Neural cell (in vitro differentiated cells): ENCODE measurements around the gene SIX6. TPM values are rescaled to one million over a fixed set of nuclear protein-coding genes. Genes with fewer than 3 reads are reported as not detected.

Experiments used
- H2AFZ ChIP-seq: fragments of 200-600, 300-800 bp; sonication (generic), shearing (Covaris generic); 2 replicates; pipeline ENCODE4 v1.6.0; 2014; ENCODE audit warnings: low read depth, mild to moderate bottlenecking, antibody characterized with exemption, low read length, moderate library complexity
- H3F3A ChIP-seq: fragments of 200-600 bp; shearing (Covaris generic); 2 replicates; pipeline ENCODE4 v1.6.1; 2016; ENCODE audit warnings: mild to moderate bottlenecking, moderate library complexity, mixed read lengths, antibody characterized with exemption, low read length; ENCODE audit not compliant: insufficient read depth, poor library complexity, severe bottlenecking
- H3K27ac ChIP-seq: fragments of 200-600, 300-800 bp; sonication (generic), shearing (Covaris generic); 2 replicates; pipeline ENCODE4 v1.5.1; 2014; ENCODE audit warnings: mild to moderate bottlenecking, low read length, moderate library complexity
- H3K27me3 ChIP-seq: fragments of 300-800, 200-600 bp; sonication (generic), shearing (Covaris generic); 2 replicates; pipeline ENCODE4 v1.6.0; 2014; ENCODE audit warnings: mild to moderate bottlenecking, low read depth, low read length, moderate library complexity; ENCODE audit not compliant: insufficient read depth
- H3K36me3 ChIP-seq: fragments of 300-800, 200-600 bp; sonication (generic), shearing (Covaris generic); 2 replicates; pipeline ENCODE4 v1.5.1; 2014; ENCODE audit warnings: mild to moderate bottlenecking, antibody characterized with exemption, low read length, moderate library complexity; ENCODE audit not compliant: insufficient read depth
- H3K4me2 ChIP-seq: fragments of 300-800, 200-600 bp; sonication (generic), shearing (Covaris generic); 2 replicates; pipeline ENCODE4 v1.6.0; 2014; ENCODE audit warnings: mild to moderate bottlenecking, low read length
- H3K4me3 ChIP-seq: fragments of 300-800, 200-600 bp; sonication (generic), shearing (Covaris generic); 2 replicates; pipeline ENCODE4 v1.5.1; 2014; ENCODE audit warnings: mild to moderate bottlenecking, low read length, moderate library complexity
- H3K79me2 ChIP-seq: fragments of 200-600 bp; shearing (Covaris generic); replicated peaks from 2 replicates; pipeline ENCODE4 v1.6.0; 2014; ENCODE audit warnings: mild to moderate bottlenecking, low read length, moderate library complexity; ENCODE audit not compliant: insufficient read depth
- H3K9ac ChIP-seq: fragments of 300-800, 200-600 bp; sonication (generic), shearing (Covaris generic); 2 replicates; pipeline ENCODE4 v1.6.1; 2016; ENCODE audit warnings: mild to moderate bottlenecking, low read length, mixed read lengths
- H3K9me2 ChIP-seq: fragments of 200-600 bp; shearing (Covaris generic); 2 replicates; pipeline ENCODE4 v1.6.1; 2016; ENCODE audit warnings: mild to moderate bottlenecking, low read length, mixed read lengths; ENCODE audit not compliant: insufficient read depth
- H3K9me3 ChIP-seq: fragments of 200-600, 300-800 bp; sonication (generic), shearing (Covaris generic); 2 replicates; pipeline ENCODE4 v1.6.1; 2016; ENCODE audit warnings: mild to moderate bottlenecking, mixed run types, low read length, moderate library complexity, mixed read lengths
- H4K20me1 ChIP-seq: fragments of 200-600 bp; shearing (Covaris generic); 2 replicates; pipeline ENCODE4 v1.6.1; 2016; ENCODE audit warnings: mild to moderate bottlenecking, mixed run types; ENCODE audit not compliant: insufficient read depth
- EP300 ChIP-seq: fragments of 450-650 bp; conservative IDR thresholded peaks from 2 replicates; pipeline ENCODE4 v1.6.1; 2014; ENCODE audit warnings: antibody characterized with exemption, mild to moderate bottlenecking, moderate library complexity; ENCODE audit not compliant: poor library complexity, severe bottlenecking
- EZH2 ChIP-seq: fragments of 200-600, 300-800 bp; shearing (Covaris generic), sonication (generic); IDR thresholded peaks from 2 replicates; pipeline ENCODE4 v1.6.1; 2014; ENCODE audit warnings: antibody characterized with exemption, low read length, borderline replicate concordance, mild to moderate bottlenecking; ENCODE audit not compliant: insufficient read depth, poor library complexity, severe bottlenecking
- MXI1 ChIP-seq: fragments of 450-650 bp; conservative IDR thresholded peaks from 2 replicates; pipeline ENCODE4 v1.6.1; 2014; ENCODE audit warnings: antibody characterized with exemption, mild to moderate bottlenecking; ENCODE audit not compliant: poor library complexity, severe bottlenecking
- POLR2AphosphoS5 ChIP-seq: IDR thresholded peaks from 2 replicates; pipeline ENCODE4 v1.6.1; 2012
- RAD21 ChIP-seq: fragments of 450-650 bp; conservative IDR thresholded peaks from 2 replicates; pipeline ENCODE4 v1.6.1; 2014; ENCODE audit warnings: antibody characterized with exemption, mild to moderate bottlenecking, moderate library complexity
- SMC3 ChIP-seq: fragments of 450-650 bp; conservative IDR thresholded peaks from 2 replicates; pipeline ENCODE4 v1.6.1; 2014; ENCODE audit warnings: antibody characterized with exemption, mild to moderate bottlenecking, moderate library complexity; ENCODE audit not compliant: poor library complexity
- TAF1 ChIP-seq: IDR thresholded peaks from 2 replicates; pipeline ENCODE4 v1.6.1; 2012; ENCODE audit warnings: low read depth
- polyA plus RNA-seq: library from polyadenylated mRNA; depleted of rRNA; stranded (reverse); fragments of >200 nt; gene quantifications from 2 replicates; pipeline ENCODE4 v1.2.3, GENCODE V29; 2014
- TF ChIP-seq, protein P1 (sequence below): IDR thresholded peaks from 2 replicates; pipeline ENCODE4 v1.6.1; 2012; ENCODE audit warnings: borderline replicate concordance
- TF ChIP-seq, protein P2 (sequence below): fragments of 450-650 bp; IDR thresholded peaks from 2 replicates; pipeline ENCODE4 v1.5.1; 2014; ENCODE audit warnings: antibody characterized with exemption, mild to moderate bottlenecking, moderate library complexity; ENCODE audit not compliant: poor library complexity, severe bottlenecking

SIX6 gene
- polyA plus RNA-seq, 1 donor from 2014 or later: not detected

GRCh38 chr14:60506010-60506409 lies 2.9 kb upstream of the SIX6 start:
- no peak overlapping the region for H2AFZ ChIP-seq
- H3K9me2 ChIP-seq: no peaks in the 10 kb centered on the region
- H3K27ac ChIP-seq: no peak overlapping the region
- H3K79me2 ChIP-seq: no peaks in the 10 kb centered on the region
- H3F3A ChIP-seq: no peaks in the 10 kb centered on the region
- TF ChIP-seq POLR2AphosphoS5 (no peak), EZH2 (no peak), SMC3 (no peak), EP300 (no peak), RAD21 (no peak), MXI1 (no peak), TAF1 (no peak)
- TF ChIP-seq, protein P1, sequence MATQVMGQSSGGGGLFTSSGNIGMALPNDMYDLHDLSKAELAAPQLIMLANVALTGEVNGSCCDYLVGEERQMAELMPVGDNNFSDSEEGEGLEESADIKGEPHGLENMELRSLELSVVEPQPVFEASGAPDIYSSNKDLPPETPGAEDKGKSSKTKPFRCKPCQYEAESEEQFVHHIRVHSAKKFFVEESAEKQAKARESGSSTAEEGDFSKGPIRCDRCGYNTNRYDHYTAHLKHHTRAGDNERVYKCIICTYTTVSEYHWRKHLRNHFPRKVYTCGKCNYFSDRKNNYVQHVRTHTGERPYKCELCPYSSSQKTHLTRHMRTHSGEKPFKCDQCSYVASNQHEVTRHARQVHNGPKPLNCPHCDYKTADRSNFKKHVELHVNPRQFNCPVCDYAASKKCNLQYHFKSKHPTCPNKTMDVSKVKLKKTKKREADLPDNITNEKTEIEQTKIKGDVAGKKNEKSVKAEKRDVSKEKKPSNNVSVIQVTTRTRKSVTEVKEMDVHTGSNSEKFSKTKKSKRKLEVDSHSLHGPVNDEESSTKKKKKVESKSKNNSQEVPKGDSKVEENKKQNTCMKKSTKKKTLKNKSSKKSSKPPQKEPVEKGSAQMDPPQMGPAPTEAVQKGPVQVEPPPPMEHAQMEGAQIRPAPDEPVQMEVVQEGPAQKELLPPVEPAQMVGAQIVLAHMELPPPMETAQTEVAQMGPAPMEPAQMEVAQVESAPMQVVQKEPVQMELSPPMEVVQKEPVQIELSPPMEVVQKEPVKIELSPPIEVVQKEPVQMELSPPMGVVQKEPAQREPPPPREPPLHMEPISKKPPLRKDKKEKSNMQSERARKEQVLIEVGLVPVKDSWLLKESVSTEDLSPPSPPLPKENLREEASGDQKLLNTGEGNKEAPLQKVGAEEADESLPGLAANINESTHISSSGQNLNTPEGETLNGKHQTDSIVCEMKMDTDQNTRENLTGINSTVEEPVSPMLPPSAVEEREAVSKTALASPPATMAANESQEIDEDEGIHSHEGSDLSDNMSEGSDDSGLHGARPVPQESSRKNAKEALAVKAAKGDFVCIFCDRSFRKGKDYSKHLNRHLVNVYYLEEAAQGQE: no peak
- TF ChIP-seq, protein P2, sequence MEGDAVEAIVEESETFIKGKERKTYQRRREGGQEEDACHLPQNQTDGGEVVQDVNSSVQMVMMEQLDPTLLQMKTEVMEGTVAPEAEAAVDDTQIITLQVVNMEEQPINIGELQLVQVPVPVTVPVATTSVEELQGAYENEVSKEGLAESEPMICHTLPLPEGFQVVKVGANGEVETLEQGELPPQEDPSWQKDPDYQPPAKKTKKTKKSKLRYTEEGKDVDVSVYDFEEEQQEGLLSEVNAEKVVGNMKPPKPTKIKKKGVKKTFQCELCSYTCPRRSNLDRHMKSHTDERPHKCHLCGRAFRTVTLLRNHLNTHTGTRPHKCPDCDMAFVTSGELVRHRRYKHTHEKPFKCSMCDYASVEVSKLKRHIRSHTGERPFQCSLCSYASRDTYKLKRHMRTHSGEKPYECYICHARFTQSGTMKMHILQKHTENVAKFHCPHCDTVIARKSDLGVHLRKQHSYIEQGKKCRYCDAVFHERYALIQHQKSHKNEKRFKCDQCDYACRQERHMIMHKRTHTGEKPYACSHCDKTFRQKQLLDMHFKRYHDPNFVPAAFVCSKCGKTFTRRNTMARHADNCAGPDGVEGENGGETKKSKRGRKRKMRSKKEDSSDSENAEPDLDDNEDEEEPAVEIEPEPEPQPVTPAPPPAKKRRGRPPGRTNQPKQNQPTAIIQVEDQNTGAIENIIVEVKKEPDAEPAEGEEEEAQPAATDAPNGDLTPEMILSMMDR: no peak
- no peaks in the 10 kb centered on the region for H3K9me3 ChIP-seq
- H3K4me2 ChIP-seq: no peak overlapping the region
- no peaks in the 10 kb centered on the region for H3K36me3 ChIP-seq
- H3K27me3 ChIP-seq: peaks cover 95% of the 10 kb centered on the region
- no peak overlapping the region for H3K4me3 ChIP-seq
- H3K9ac ChIP-seq: no peak overlapping the region
- no peaks in the 10 kb centered on the region for H4K20me1 ChIP-seq

DNA sequence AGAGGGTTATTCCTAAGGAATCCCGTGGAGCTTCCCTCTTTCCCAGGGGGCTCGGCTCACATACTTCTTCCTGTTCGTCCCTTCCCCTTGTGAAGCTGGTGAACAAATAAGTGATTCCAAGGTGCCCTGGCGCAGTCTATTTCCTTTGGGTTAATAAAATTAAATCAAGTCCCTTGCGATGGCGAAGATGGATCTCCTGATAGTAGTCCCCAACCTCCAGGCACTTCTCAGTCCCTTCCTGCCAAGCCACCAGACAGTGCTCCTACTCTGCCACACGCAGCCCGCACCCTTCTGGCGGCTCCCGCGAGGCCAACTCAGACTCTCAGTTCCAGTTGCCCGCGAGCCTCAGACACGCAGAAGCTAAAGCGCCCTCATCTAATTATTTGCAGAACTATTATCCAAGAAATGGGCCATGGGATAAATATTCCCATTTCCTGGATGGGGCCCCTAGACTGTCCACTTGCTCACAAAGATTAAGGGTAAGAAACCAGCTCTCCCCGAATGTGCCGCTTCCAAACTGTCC lies 2.4 kb upstream of the SIX6 start:
- TF ChIP-seq SMC3: no peak
- peak; percentile 46 for TF ChIP-seq EZH2
- H3K4me2 ChIP-seq: no peak overlapping the region
- no peaks in the 10 kb centered on the region for H3F3A ChIP-seq
- H3K4me3 ChIP-seq: no peak overlapping the region
- peaks cover 100% of the 10 kb centered on the region for H3K27me3 ChIP-seq
- H3K27ac ChIP-seq: no peak overlapping the region
- H2AFZ ChIP-seq: no peak overlapping the region
- H3K79me2 ChIP-seq: no peaks in the 10 kb centered on the region
- H3K9me2 ChIP-seq: no peaks in the 10 kb centered on the region
- no peak overlapping the region for H3K9ac ChIP-seq
- H3K36me3 ChIP-seq: no peaks in the 10 kb centered on the region
- H4K20me1 ChIP-seq: no peaks in the 10 kb centered on the region
- no peaks in the 10 kb centered on the region for H3K9me3 ChIP-seq
